HepG2 (cell line): ENCODE measurements around the gene MAN1A1. TPM values are rescaled to one million over a fixed set of nuclear protein-coding genes. Genes with fewer than 3 reads are reported as not detected.

Experiments
- ATAC-seq: fragments of 200-7000 bp; cut with Tn5 transposase; 3 replicates; pipeline ENCODE4 v1.9.1; 2020; ENCODE audit warnings: mild to moderate bottlenecking, moderate library complexity
- BruUV-seq: library from RNA; stranded (reverse); fragments of 400-500 nt; replicated peaks from 2 replicates; lab custom pipeline; 2021; lab: Mats Ljungman, UMichigan
- CTCF ChIA-PET: fragments of 300-600 bp; formaldehyde crosslinking; extraction: SDS; loops from one replicate; lab custom pipeline; 2021; ENCODE audit warnings: low total read pairs, inconsistent platforms, low intra/inter-chr PET ratio; lab: Yijun Ruan, JAX
- POLR2A ChIA-PET: fragments of 350-600 bp; sonication (Branson Sonifier 250); formaldehyde crosslinking; loops from one replicate; lab custom pipeline; 2020; ENCODE audit warnings: antibody characterized with exemption, inconsistent platforms; lab: Yijun Ruan, JAX
- DNase-seq: peaks from one replicate; pipeline ENCODE4 v3.0.0-alpha.2; 2015; ENCODE audit warnings: low spot score
- FAIRE-seq: peaks from 3 replicates; lab custom pipeline; 2011; peaks lifted over from hg19 to GRCh38; lab: Jason Lieb, UNC
- H2AFZ ChIP-seq: one replicate; pipeline ENCODE4 v1.6.1; 2011; ENCODE audit warnings: low read length, inconsistent platforms
- H3K27ac ChIP-seq: fragments of 300-600 bp; 3 replicates; pipeline ENCODE4 v1.8.0; 2011; ENCODE audit warnings: mixed run types, mild to moderate bottlenecking, mixed read lengths, low read length, inconsistent platforms; ENCODE audit not compliant: insufficient read depth; ENCODE audit errors: extremely low read length
- H3K27me3 ChIP-seq, 2 experiments: fragments of 200-600 bp in 1 of 2; 2 replicates in 1 of 2; 3 replicates in 1 of 2; pipeline versions ENCODE4 v1.6.0 to v1.8.0; 2011; ENCODE audit warnings: low read length in 2 of 2, mild to moderate bottlenecking in 2 of 2, moderate library complexity in 2 of 2, inconsistent platforms in 1 of 2; ENCODE audit not compliant: insufficient read depth in 2 of 2, control insufficient read depth in 1 of 2
- H3K36me3 ChIP-seq, 2 experiments: fragments of 200-600 bp in 1 of 2; replicated peaks in 1 of 2; 2 replicates in 1 of 2; 3 replicates in 1 of 2; pipeline versions ENCODE4 v1.5.1 to v1.8.0; 2011; ENCODE audit warnings: low read length in 2 of 2, inconsistent platforms in 1 of 2; ENCODE audit not compliant: insufficient read depth in 2 of 2, control insufficient read depth in 1 of 2
- H3K4me1 ChIP-seq: 2 replicates; pipeline ENCODE4 v1.5.1; 2012; ENCODE audit warnings: low read length, inconsistent platforms; ENCODE audit not compliant: insufficient read depth
- H3K4me2 ChIP-seq: 2 replicates; pipeline ENCODE4 v1.6.0; 2011; ENCODE audit warnings: low read depth, low read length, inconsistent platforms
- H3K4me3 ChIP-seq, 3 experiments: fragments of 200-600 bp in 1 of 3; sonication (generic), shearing (Covaris generic) in 1 of 3; replicated peaks in 1 of 3; 2 replicates each; pipeline ENCODE4 v1.5.1; 2011 to 2016; ENCODE audit warnings: low read length in 3 of 3, inconsistent platforms in 2 of 3, low read depth in 2 of 3, mild to moderate bottlenecking in 2 of 3, control low read depth in 1 of 3, mixed read lengths in 1 of 3; ENCODE audit not compliant: insufficient read depth in 1 of 3
- H3K79me2 ChIP-seq: one replicate; pipeline ENCODE4 v1.6.1; 2011; ENCODE audit warnings: low read length, inconsistent platforms; ENCODE audit not compliant: insufficient read depth
- H3K9ac ChIP-seq: 2 replicates; pipeline ENCODE4 v1.6.0; 2011; ENCODE audit warnings: mild to moderate bottlenecking, low read depth, low read length, inconsistent platforms; ENCODE audit not compliant: insufficient read depth
- H3K9me3 ChIP-seq: 2 replicates; pipeline ENCODE4 v1.5.1; 2012; ENCODE audit warnings: mild to moderate bottlenecking, low read length
- H4K20me1 ChIP-seq: 2 replicates; pipeline ENCODE4 v1.6.0; 2011; ENCODE audit warnings: inconsistent platforms, mild to moderate bottlenecking, low read length, moderate library complexity; ENCODE audit not compliant: insufficient read depth
- AHR ChIP-seq: IDR thresholded peaks from 2 replicates; pipeline ENCODE4 v1.6.1; 2018; ENCODE audit warnings: missing genetic modification reagents, missing compliant biosample characterization
- ATRX ChIP-seq: sonication (generic); formaldehyde crosslinking; IDR thresholded peaks from 2 replicates; pipeline ENCODE4 v1.4.0; 2020; ENCODE audit warnings: missing genetic modification reagents, borderline replicate concordance
- DMAP1 ChIP-seq: IDR thresholded peaks from 2 replicates; pipeline ENCODE4 v1.6.1; 2016
- FOXK1 ChIP-seq: sonication (generic); formaldehyde crosslinking; IDR thresholded peaks from 2 replicates; pipeline ENCODE4 v1.4.0; 2020; ENCODE audit warnings: low read depth, missing genetic modification reagents, borderline replicate concordance
- HDAC1 ChIP-seq: sonication (generic); formaldehyde crosslinking; IDR thresholded peaks from 2 replicates; pipeline ENCODE4 v1.5.1; 2020; ENCODE audit warnings: mild to moderate bottlenecking, missing genetic modification reagents
- IRF1 ChIP-seq: sonication (generic); formaldehyde crosslinking; IDR thresholded peaks from 2 replicates; pipeline ENCODE4 v1.4.0; 2020; ENCODE audit warnings: low read depth, mild to moderate bottlenecking, missing genetic modification reagents
- JARID2 ChIP-seq: sonication (generic); formaldehyde crosslinking; IDR thresholded peaks from 2 replicates; pipeline ENCODE4 v1.8.1; 2023; ENCODE audit warnings: missing genetic modification reagents, inconsistent platforms; ENCODE audit not compliant: insufficient replicate concordance
- NFRKB ChIP-seq: fragments of 450-650 bp; IDR thresholded peaks from 2 replicates; pipeline ENCODE4 v1.6.1; 2017
- PAF1 ChIP-seq: IDR thresholded peaks from 2 replicates; pipeline ENCODE4 v1.6.1; 2016; ENCODE audit warnings: missing genetic modification reagents, missing compliant biosample characterization
- PPARG ChIP-seq: conservative IDR thresholded peaks from 2 replicates; pipeline ENCODE4 v1.6.1; 2016; ENCODE audit warnings: missing biosample characterization, missing genetic modification reagents
- ZC3H4 ChIP-seq: sonication (generic); formaldehyde crosslinking; IDR thresholded peaks from 2 replicates; pipeline ENCODE4 v1.4.0; 2020; ENCODE audit warnings: missing genetic modification reagents, borderline replicate concordance
- ZNF333 ChIP-seq: sonication (generic); formaldehyde crosslinking; IDR thresholded peaks from 2 replicates; pipeline ENCODE4 v1.4.0; 2020; ENCODE audit warnings: mild to moderate bottlenecking, missing genetic modification reagents, borderline replicate concordance
- ZNF350 ChIP-seq: sonication (generic); formaldehyde crosslinking; IDR thresholded peaks from 2 replicates; pipeline ENCODE4 v1.4.0; 2020; ENCODE audit warnings: mild to moderate bottlenecking, low read depth, missing genetic modification reagents, borderline replicate concordance
- ZNF512B ChIP-seq: sonication (generic); formaldehyde crosslinking; IDR thresholded peaks from 2 replicates; pipeline ENCODE4 v1.5.1; 2020; ENCODE audit warnings: missing genetic modification reagents, mild to moderate bottlenecking, borderline replicate concordance
- ZNF557 ChIP-seq: sonication (generic); formaldehyde crosslinking; IDR thresholded peaks from 2 replicates; pipeline ENCODE4 v1.4.0; 2020; ENCODE audit warnings: missing genetic modification reagents
- ZNF782 ChIP-seq: sonication (generic); formaldehyde crosslinking; IDR thresholded peaks from 2 replicates; pipeline ENCODE4 v1.4.0; 2020; ENCODE audit warnings: missing genetic modification reagents, mild to moderate bottlenecking, borderline replicate concordance
- in situ Hi-C: cut with HindIII; loops from 2 replicates; pipeline ENCODE4 v1.10.0; 2017; ENCODE audit warnings: low pct_unique_long_range_greater_than_20kb; ENCODE audit not compliant: extremely low pct_ligation_motif_present
- intact Hi-C: fragments of 100-400 bp; cut with micrococcal nuclease; formaldehyde crosslinking; loops from one replicate; pipeline ENCODE4 v1.10.0; 2022; ENCODE audit not compliant: unreplicated experiment
- polyA plus RNA-seq, 8 experiments: library from polyadenylated mRNA; depleted of rRNA in 3 of 8; stranded (reverse) in 7 of 8; unstranded in 1 of 8; fragments of >200 nt; fragmentation: Illumina TruSeq in 4 of 8; extraction: Trizol in 4 of 8; gene quantifications; 2 replicates each; pipeline versions ENCODE4 v1.2.1 to v1.2.3, GENCODE V29; 2011 to 2016; ENCODE audit warnings: low read depth in 4 of 8, missing spikeins in 1 of 8, mixed read lengths in 1 of 8; ENCODE audit not compliant: insufficient read depth in 1 of 8
- total RNA-seq, 5 experiments: library from RNA; depleted of rRNA; stranded (reverse); fragments of >200 nt; fragmentation: Illumina TruSeq; extraction: Trizol; gene quantifications; 2 replicates each; pipeline ENCODE4 v1.2.3, GENCODE V29; 2016; ENCODE audit warnings: low read depth in 1 of 5

MAN1A1 gene
- total and polyA plus RNA-seq, 2 of the 13 experiments (the other 11 are each of a cell fraction or from before 2014, with no cell fraction given), result 156 to 236 TPM

GRCh38 chr6:119390247-119390793, 40.8 kb upstream of the MAN1A1 start:
- no peaks in the 10 kb centered on the region for H3K4me1 ChIP-seq
- in situ Hi-C loops, result no loop called here
- H3K9me3 ChIP-seq, result no peaks in the 10 kb centered on the region
- H3K27me3 ChIP-seq, result no peaks in the 10 kb centered on the region; a peak in 2 of 5 replicates
- H3K4me3 ChIP-seq, result no peak overlapping the region
- no peak for ATAC-seq
- no peak overlapping the region for H3K4me2 ChIP-seq
- TF ChIP-seq ATRX (no peak), ZNF557 (CRISPR knock-in tag) (no peak), ZNF512B (CRISPR knock-in tag) (no peak), NFRKB (no peak), ZNF350 (CRISPR knock-in tag) (no peak), ZC3H4 (CRISPR knock-in tag) (no peak), PPARG (CRISPR knock-in tag) (no peak), FOXK1 (CRISPR knock-in tag) (no peak), AHR (CRISPR knock-in tag) (no peak), ZNF782 (CRISPR knock-in tag) (no peak), PAF1 (CRISPR knock-in tag) (no peak), ZNF333 (CRISPR knock-in tag) (no peak), DMAP1 (CRISPR knock-in tag) (no peak), IRF1 (no peak), HDAC1 (CRISPR knock-in tag) (no peak), JARID2 (CRISPR knock-in tag) (no peak)
- TF ChIP-seq, all 625 proteins: peak for 0
- H2AFZ ChIP-seq, result no peak overlapping the region
- H4K20me1 ChIP-seq, result no peaks in the 10 kb centered on the region
- no peak for DNase-seq
- H3K9ac ChIP-seq, result no peak overlapping the region
- ChIA-PET POLR2A (no interaction called here), CTCF (no interaction called here)
- no peaks in the 10 kb centered on the region for H3K79me2 ChIP-seq
- no TSS peak for BruUV-seq
- no peaks in the 10 kb centered on the region for H3K36me3 ChIP-seq
- no peak for FAIRE-seq
- no peak overlapping the region for H3K27ac ChIP-seq
- intact Hi-C loops, result no loop called here
